B cell (primary cell): ENCODE data around the gene TOMM70. TPM values are rescaled to one million over a fixed set of nuclear protein-coding genes. Genes with fewer than 3 reads are reported as not detected.

Source experiments
- ATAC-seq: fragments of 200-7000 bp; cut with Tn5 transposase; one replicate; pipeline ENCODE4 v1.10.0; 2021; ENCODE audit warnings: low read depth, mild to moderate bottlenecking, moderate number of reproducible peaks, moderate library complexity
- CTCF ChIA-PET: fragments of 350-600 bp; sonication (Branson Sonifier 250); formaldehyde crosslinking; loops from one replicate; lab custom pipeline; 2021; ENCODE audit warnings: antibody characterized with exemption, inconsistent platforms; lab: Charles Lee
- POLR2A ChIA-PET: fragments of 350-600 bp; sonication (Branson Sonifier 250); formaldehyde crosslinking; loops from one replicate; lab custom pipeline; 2021; ENCODE audit warnings: antibody characterized with exemption; lab: Charles Lee
- DNase-seq: peaks from one replicate; pipeline ENCODE4 v3.0.0; 2013
- H2AFZ ChIP-seq: 2 replicates; pipeline ENCODE4 v1.6.1; 2012; ENCODE audit warnings: mild to moderate bottlenecking, low read depth, low read length; ENCODE audit not compliant: insufficient read depth, poor library complexity, severe bottlenecking
- H3K27ac ChIP-seq, 2 donors: 1 replicate in 1 of 2; 2 replicates in 1 of 2; pipeline ENCODE4 v1.5.1; 2012 to 2013; ENCODE audit warnings: low read length in 2 of 2, mild to moderate bottlenecking in 2 of 2, moderate library complexity in 1 of 2
- H3K27me3 ChIP-seq, 4 experiments: fragments of 200-600 bp in 1 of 4; sonication (generic) in 1 of 4; replicated peaks in 1 of 4; 1 replicate in 2 of 4; 2 replicates in 2 of 4; pipeline versions ENCODE4 v1.6.1 to v1.7.0; 2013 to 2016; ENCODE audit warnings: low read length in 3 of 4, mild to moderate bottlenecking in 2 of 4, mixed read lengths in 1 of 4, moderate library complexity in 1 of 4; ENCODE audit not compliant: insufficient read depth in 4 of 4, control insufficient read depth in 3 of 4; ENCODE audit errors: control extremely low read depth in 1 of 4
- H3K36me3 ChIP-seq, 2 experiments: replicated peaks in 1 of 2; 1 replicate in 1 of 2; 2 replicates in 1 of 2; pipeline versions ENCODE4 v1.6.1 to v1.7.1; 2013; ENCODE audit warnings: low read length in 1 of 2; ENCODE audit not compliant: insufficient read depth in 2 of 2, control insufficient read depth in 1 of 2; ENCODE audit errors: control extremely low read depth in 1 of 2, extremely low read depth in 1 of 2
- H3K4me1 ChIP-seq, 2 donors: fragments of 200-600 bp in 1 of 2; sonication (generic) in 1 of 2; 1 replicate in 1 of 2; 2 replicates in 1 of 2; pipeline versions ENCODE4 v1.5.1 to v1.6.1; 2013 to 2017; ENCODE audit warnings: low read length in 2 of 2; ENCODE audit not compliant: control insufficient read depth in 2 of 2, insufficient read depth in 2 of 2
- H3K4me2 ChIP-seq: replicated peaks from 2 replicates; pipeline ENCODE3; 2012; ENCODE audit warnings: mild to moderate bottlenecking, low read depth, low read length; ENCODE audit not compliant: poor library complexity, severe bottlenecking
- H3K4me3 ChIP-seq, 5 experiments: fragments of 200-600 bp in 1 of 5; sonication (generic) in 1 of 5; 1 replicate in 3 of 5; 2 replicates in 2 of 5; pipeline versions ENCODE4 v1.5.1 to v1.7.0; 2011 to 2016; ENCODE audit warnings: low read length in 4 of 5, mild to moderate bottlenecking in 4 of 5, low read depth in 2 of 5, control low read depth in 1 of 5, moderate library complexity in 1 of 5; ENCODE audit not compliant: insufficient read depth in 1 of 5; ENCODE audit errors: control extremely low read depth in 1 of 5, extremely low read depth in 1 of 5
- H3K79me2 ChIP-seq: fragments of 200-600 bp; sonication (generic); one replicate; pipeline ENCODE4 v1.6.0; 2016; ENCODE audit warnings: low read length; ENCODE audit not compliant: control insufficient read depth, insufficient read depth
- H3K9ac ChIP-seq: fragments of 200-600 bp; sonication (generic); 2 replicates; pipeline ENCODE4 v1.6.1; 2017; ENCODE audit warnings: mild to moderate bottlenecking, low read length, moderate library complexity
- H3K9me3 ChIP-seq, 3 donors: one replicate each; pipeline versions ENCODE4 v1.6.1 to v1.7.1; 2013; ENCODE audit warnings: low read length in 2 of 3; ENCODE audit not compliant: control insufficient read depth in 2 of 3, insufficient read depth in 1 of 3; ENCODE audit errors: control extremely low read depth in 1 of 3
- H4K20me1 ChIP-seq: 2 replicates; pipeline ENCODE4 v1.6.0; 2012; ENCODE audit warnings: mild to moderate bottlenecking, low read length; ENCODE audit not compliant: insufficient read depth, control insufficient read depth, poor library complexity, severe bottlenecking
- H3K27ac Mint-ChIP-seq: one replicate; pipeline ENCODE4 v1.8.0; 2021; ENCODE audit warnings: mixed read lengths
- H3K27me3 Mint-ChIP-seq: one replicate; pipeline ENCODE4 v1.8.0; 2021; ENCODE audit warnings: mixed read lengths
- H3K4me1 Mint-ChIP-seq: one replicate; pipeline ENCODE4 v1.8.0; 2021; ENCODE audit warnings: mixed read lengths
- H3K4me3 Mint-ChIP-seq: one replicate; pipeline ENCODE4 v1.8.0; 2021; ENCODE audit warnings: mixed read lengths
- H3K9me3 Mint-ChIP-seq: one replicate; pipeline ENCODE4 v1.8.0; 2022; ENCODE audit warnings: mixed read lengths; ENCODE audit not compliant: insufficient read depth
- CTCF ChIP-seq: fragments of 200-600 bp; IDR thresholded peaks from one replicate; pipeline ENCODE4 v1.8.0; 2022; ENCODE audit warnings: antibody characterized with exemption, mild to moderate bottlenecking
- EZH2 ChIP-seq: IDR thresholded peaks from 2 replicates; pipeline ENCODE4 v1.6.1; 2012; ENCODE audit warnings: borderline replicate concordance, low read depth, mild to moderate bottlenecking, moderate library complexity, low read length; ENCODE audit not compliant: insufficient read depth, poor library complexity, severe bottlenecking
- WGBS: methylation state at CpG from one replicate; pipeline ENCODE4 v1.1.5; 2013; ENCODE audit warnings: missing lambda C conversion rate; ENCODE audit not compliant: insufficient coverage; 5-methylcytosine and 5-hydroxymethylcytosine counted together
- intact Hi-C: fragments of 100-400 bp; cut with micrococcal nuclease; formaldehyde crosslinking; loops from one replicate; pipeline ENCODE4 v1.10.0; 2022
- polyA plus RNA-seq: library from polyadenylated mRNA; depleted of rRNA; stranded (reverse); fragments of >200 nt; gene quantifications from 2 replicates; pipeline ENCODE4 v1.2.3, GENCODE V29; 2012
- total RNA-seq, 2 donors: library from RNA; stranded (reverse); fragments of 120-200 nt in 1 of 2; gene quantifications; 1 replicate in 1 of 2; 2 replicates in 1 of 2; pipeline versions ENCODE4 v1.2.3 to v1.2.4, GENCODE V29; 2013 to 2022

The TOMM70 gene
- total and polyA plus RNA-seq, 2 donors (not counting 1 experiment from before 2014, with no cell fraction given) = 6.9 to 30.0 TPM

- TF ChIP-seq CTCF = no peak
- TF ChIP-seq EZH2 = no peak
- H3K27me3 Mint-ChIP-seq = no peaks in the 10 kb centered on the region
- ChIA-PET POLR2A (interaction anchor here (0.6 kb wide), 1 partner anchor 368 kb away, joined by 3 read pairs; no protein-coding TSS in a partner anchor), CTCF (interaction anchor here (1.3 kb wide), 1 partner anchor 15 kb away, joined by 4 read pairs; no protein-coding TSS in a partner anchor)
- no peak overlapping the region for H3K27ac Mint-ChIP-seq
- intact Hi-C loops = no loop called here
- H3K4me2 ChIP-seq = no peak overlapping the region
- H2AFZ ChIP-seq = no peak overlapping the region
- no peak overlapping the region for H3K9ac ChIP-seq
- no peak overlapping the region for H3K4me3 Mint-ChIP-seq
- H3K79me2 ChIP-seq = peaks cover 6% of the 10 kb centered on the region
- peaks cover 23% of the 10 kb centered on the region for H3K4me1 Mint-ChIP-seq
- DNase-seq = no peak
- peaks cover 5 to 16% of the 10 kb centered on the region in 2 donors for H3K4me1 ChIP-seq
- H3K9me3 ChIP-seq = no peaks in the 10 kb centered on the region
- peaks cover 0 to 2% of the 10 kb centered on the region in 2 experiments for H3K36me3 ChIP-seq
- H3K4me3 ChIP-seq = no peak overlapping the region
- H3K9me3 Mint-ChIP-seq = peaks cover 5% of the 10 kb centered on the region
- WGBS = 93% methylated on average over 3 of the region's 4 CpGs
- no peaks in the 10 kb centered on the region for H3K27me3 ChIP-seq
- no peak overlapping the region for H3K27ac ChIP-seq
- no peak for ATAC-seq
- no peaks in the 10 kb centered on the region for H4K20me1 ChIP-seq
Observed at GRCh38 chr3:100331660-100332059, 69.2 kb downstream of the TOMM70 start.

GRCh38 chr3:100330651-100331050, 70.2 kb downstream of the TOMM70 start:
- Mint-ChIP-seq H3K27me3 (no peaks in the 10 kb centered on the region), H3K9me3 (peaks cover 5% of the 10 kb centered on the region), H3K27ac (no peak overlapping the region), H3K4me3 (no peak overlapping the region), H3K4me1 (peaks cover 16% of the 10 kb centered on the region)
- Histone ChIP-seq H2AFZ (no peak overlapping the region), H3K9ac (no peak overlapping the region), H3K4me1 (peaks cover 5 to 15% of the 10 kb centered on the region in 2 donors), H3K27me3 (no peaks in the 10 kb centered on the region), H3K36me3 (peaks cover 0 to 4% of the 10 kb centered on the region in 2 experiments), H4K20me1 (no peaks in the 10 kb centered on the region), H3K27ac (no peak overlapping the region), H3K9me3 (no peaks in the 10 kb centered on the region), H3K4me2 (no peak overlapping the region), H3K4me3 (no peak overlapping the region), H3K79me2 (peaks cover 6% of the 10 kb centered on the region)
- DNase-seq (no peak), ATAC-seq (no peak)
- WGBS = 100% methylated on average over 4 of the region's 5 CpGs
- ChIA-PET POLR2A (no interaction called here), CTCF (interaction anchor here (1.3 kb wide), 1 partner anchor 14 kb away, joined by 4 read pairs; no protein-coding TSS in a partner anchor)
- intact Hi-C loops = no loop called here
- TF ChIP-seq EZH2 (no peak), CTCF (no peak)
